Islet of Langerhans (tissue), 1 donor: ENCODE results near the gene NOS1.

Experiments
- FAIRE-seq: peaks from one replicate; lab custom pipeline; 2011; peaks lifted over from hg19 to GRCh38; lab: Jason Lieb, UNC

The NOS1 gene

DNA sequence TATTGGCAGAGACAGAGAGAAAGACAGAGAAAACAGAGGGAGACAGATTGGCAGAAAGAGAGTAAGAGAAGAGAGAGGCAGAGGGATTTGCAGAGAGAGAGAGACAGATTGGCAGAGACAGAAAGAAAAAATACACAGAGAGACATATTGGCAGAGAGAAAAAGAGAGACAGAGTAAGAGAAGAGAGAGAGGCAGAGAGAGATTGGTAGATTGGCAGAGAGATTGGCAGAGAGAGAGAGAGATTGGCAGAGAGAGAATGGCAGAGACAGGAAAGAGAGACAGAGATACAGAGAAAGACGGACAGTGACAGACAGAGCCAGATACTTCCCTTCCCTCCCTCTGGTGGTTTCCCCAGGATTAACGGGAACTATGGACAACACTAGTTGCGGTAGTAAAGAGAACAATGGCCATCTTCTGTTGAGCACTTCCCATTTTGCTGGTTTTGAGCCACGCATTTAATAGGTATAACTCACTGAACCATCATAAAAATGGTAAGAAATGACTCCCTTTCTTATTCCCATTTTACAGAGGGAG lies 2.6 kb upstream of the NOS1 start:
- FAIRE-seq = no peak

DNA sequence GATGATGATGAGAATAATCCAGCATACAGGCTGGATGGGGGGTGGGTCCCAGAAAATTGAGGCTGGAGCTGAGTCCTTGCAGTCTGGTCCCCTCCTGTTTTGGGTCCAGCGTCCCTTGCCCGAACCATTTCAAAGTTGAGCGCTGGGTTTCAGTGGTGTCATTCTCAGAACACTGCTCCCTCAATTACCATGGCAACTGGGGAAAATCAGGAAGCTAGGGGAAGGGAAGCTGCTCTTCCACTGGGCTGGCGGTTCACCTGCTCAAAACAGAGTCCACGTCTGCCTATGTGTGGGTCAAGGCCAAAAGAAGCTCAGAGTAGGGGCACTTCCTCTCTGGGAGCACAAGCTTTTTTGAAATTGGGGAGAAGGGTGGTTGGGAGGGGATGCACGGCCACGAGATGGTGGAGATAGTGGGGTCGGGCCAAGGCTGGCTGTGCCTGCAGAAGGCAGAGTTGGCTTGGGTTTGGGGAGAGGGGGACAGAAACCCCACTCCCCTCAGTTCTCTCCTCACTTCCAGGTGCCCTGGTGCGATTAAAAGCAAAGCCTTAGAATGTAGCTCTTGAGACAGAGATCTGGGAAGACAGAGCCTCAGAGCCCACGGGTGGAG lies 1.7 kb upstream of the NOS1 start:
- no peak for FAIRE-seq

DNA sequence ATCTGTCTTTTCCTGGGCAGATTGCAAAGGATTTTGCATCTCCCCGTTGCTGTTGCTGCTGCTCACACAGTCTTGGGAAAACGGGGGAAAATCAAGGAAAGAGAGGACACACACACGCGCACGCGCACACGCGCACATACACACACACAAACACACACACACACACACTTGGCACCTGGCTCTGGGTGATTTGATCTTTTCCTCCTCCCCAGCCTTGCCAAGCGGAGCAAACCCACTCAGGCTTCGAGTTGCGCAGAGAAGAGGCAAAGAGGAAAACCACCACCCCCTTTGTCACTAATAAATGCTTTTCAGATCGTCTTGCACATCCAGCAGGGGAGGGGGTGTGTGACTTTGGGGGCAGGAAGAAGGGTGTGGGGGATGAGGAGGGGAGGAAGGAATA lies 965 bp upstream of the NOS1 start:
- no peak for FAIRE-seq

DNA sequence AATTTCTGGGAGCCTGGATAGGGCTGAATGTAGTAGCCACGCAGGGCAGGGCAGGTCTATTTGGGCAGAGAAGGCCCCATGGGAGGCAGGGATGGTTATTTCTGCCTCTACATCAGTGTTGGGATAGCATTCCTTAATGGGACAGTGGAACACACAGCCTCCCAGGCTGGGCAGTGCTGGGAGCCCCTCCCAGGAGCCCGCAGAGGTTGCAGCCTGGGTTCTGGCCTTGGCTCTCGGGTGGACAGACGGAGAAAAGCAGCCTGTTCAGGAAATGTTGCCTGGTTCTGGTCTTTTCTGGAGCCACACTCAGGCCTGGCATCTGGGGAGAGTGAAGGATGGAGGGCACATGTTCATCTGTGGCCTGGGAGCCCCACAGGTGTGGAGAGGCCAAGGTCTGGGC lies 479 bp upstream of the NOS1 start:
- no peak for FAIRE-seq

DNA sequence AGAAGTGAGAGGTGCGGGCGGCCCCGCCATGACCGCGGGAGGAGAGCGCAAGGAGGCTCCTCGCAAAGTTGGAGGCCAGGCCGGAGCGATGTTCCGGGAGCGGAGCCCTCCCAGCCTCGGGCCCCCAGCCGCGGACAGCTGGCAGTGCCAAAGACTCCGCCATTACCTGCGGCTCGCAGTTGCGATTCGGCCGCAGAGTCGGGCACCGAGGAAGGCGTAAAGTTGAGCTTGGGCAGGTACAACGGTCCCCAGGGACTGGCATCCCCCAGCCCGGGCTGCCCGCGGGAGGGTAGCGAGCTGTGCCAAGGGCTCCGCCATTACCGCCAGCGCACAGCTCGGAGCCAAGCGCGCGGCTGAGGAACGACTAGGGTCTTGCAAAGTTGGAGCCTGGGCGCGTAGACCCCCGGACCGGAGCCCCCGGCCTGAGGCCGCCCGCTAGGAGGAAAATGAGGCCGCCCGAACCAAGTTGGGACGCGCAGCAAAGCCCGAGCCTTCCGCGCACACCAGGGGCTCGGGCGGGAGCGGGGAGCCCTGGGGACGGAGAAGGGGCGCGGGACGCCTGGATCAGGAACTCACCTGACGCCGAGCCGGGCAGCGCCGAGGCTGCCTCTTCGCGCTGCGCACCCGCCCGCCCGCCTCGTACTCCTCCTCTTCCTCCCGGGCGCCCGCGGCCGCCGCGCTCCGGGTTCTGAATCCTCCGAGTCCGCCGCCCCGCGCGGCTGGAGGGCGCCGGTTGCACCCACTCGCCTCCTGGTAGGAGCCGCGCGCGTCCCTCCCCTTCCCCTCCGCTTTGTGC lies 677 bp downstream of the NOS1 start:
- FAIRE-seq = no peak

DNA sequence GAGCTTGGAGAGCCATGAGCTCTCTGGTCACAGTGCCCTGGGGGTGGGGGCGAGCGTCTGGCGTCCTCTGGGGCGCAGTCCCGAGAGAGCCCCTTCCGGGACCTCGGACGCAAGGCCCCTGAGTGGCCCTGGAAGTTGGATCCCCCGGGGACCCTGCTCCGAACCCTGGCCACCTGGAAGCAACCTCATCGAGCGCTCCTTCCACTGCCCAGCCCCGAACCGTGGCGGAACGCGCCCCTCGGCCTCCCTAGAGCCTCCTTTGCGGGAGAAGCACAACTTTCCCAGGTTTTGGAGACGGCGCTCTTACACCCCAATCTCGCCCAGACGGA lies 1.2 kb downstream of the NOS1 start:
- FAIRE-seq = no peak

DNA sequence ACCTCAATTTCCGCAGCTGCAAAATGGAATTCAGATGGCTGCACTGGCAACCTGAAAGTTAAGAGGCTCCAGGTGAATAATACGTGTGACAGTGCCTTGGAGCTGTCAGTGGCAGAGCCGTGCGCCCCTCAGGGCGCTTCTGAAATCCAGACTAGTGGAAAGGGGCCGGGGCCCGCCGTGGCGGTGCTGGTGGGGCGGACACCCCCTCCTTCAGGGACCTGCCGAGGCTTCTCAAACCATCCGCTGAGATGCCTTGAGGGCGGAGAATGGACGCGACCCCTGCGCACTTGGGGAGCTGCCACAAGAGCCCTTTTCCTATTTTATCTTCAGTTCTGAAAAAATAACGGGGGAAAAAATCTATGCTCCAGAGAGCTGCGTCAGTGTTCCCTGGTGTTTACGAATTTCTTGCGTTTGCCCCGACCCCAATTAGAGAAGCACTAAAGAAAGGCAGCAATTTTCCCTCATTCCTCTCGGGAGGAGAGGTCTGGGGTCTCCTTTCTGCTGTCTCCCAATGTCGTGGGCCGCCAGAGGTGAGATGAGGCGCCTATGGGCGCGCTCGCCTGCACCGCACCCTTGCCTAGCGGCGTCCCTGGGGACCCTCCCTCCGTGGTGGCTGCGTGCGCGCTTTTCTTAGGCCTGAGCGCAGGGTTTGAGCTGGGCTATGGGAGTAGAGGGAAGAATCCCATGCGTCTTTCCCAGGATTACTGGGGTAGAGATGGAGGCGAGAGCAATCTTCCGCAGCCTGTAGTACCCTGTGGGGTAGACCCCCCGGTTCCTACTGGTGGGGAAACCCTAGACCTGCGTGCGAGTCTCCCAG lies 2.2 kb downstream of the NOS1 start:
- FAIRE-seq = no peak

DNA sequence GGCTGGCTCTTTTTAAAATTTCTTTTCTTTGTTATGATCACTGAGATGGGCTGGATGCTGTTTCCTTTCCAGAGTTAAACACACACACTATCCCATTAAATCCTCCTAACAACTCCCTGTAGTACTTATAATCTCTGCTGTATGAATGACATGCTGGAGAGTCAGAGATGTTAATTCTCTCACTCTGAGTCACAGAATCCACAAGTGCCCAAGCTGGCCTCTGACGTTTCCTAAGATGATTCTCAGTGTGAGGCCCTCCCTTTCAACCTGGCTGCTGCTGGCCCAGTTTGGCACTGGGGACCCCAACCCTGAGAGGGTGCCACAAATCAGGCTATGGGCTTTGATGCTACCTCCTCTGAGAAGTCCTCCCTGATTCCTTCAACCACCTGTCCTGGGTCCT lies 5.4 kb downstream of the NOS1 start:
- FAIRE-seq = no peak

DNA sequence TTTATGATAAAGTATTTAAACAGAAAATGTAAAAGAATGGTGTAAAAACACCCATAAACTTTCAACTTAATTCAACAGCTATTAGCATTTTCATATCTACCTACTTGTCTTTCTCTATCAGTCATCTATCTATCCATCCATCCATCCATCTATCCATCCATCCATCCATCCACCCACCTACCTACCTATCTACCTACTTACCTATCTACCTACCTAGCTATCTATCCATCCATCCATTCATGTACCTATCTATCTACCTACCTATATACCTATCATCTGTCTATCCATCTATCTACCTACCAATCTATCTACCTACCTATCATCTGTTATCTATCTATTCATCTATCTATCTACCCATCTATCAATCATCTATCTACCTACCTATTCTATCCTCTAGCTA lies 8.5 kb downstream of the NOS1 start:
- FAIRE-seq = no peak

DNA sequence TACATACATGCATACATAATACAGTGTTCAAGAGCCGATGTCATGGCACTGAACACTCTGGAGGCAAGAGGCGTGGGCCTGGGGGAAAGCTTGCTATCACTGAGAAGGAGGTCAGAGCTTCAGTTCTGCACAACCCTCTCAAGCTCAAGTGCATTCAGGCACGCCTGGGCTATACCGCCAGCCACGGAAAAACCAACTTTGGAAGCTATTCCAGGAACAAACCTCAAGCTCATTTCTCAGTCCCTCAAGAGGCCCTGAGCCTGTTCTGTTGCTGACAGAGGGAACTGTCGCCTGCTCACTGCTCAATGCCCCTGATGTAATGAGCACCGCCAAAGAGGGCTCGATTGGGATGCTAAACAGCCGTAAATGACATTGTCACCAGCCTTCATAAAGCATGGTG lies 9.2 kb downstream of the NOS1 start:
- FAIRE-seq = no peak

DNA sequence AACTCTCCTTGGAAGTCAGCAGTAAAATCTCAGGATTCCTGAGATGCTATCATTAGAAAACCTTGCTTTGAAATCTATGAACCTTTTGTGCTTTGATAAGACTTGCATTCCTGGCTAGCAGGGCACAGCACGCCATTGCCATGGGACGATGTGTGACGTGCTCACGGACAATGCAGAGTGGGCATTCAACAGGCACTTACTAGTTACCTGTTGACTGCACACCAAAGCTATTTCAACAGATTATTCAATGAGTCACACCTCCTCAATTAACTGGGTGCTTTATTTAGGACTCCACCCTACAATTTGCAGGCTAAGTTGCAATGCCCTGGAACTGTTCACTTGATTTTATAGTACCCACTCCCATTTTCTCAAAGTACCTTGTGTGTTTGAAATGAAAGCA lies 11.3 kb downstream of the NOS1 start:
- FAIRE-seq = no peak

DNA sequence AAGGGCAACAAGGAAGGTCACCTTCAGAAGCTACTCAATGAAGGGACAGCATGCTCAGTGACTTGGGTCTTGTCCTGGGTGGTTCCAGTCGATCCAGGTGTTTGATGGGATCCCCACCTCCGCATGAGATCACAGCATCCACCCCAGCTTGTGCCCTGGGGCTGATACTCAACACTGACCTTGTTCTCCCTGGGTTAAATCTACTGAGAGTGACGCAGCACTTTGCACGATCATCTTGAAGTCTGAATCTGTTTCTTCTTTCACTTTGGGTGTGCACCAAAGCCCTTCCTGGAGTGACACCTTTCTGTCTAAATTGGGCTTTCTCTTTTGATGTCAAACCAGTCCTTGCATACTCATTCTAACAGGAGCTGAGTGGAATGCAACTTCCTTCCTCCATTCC lies 13.8 kb downstream of the NOS1 start:
- no peak for FAIRE-seq

DNA sequence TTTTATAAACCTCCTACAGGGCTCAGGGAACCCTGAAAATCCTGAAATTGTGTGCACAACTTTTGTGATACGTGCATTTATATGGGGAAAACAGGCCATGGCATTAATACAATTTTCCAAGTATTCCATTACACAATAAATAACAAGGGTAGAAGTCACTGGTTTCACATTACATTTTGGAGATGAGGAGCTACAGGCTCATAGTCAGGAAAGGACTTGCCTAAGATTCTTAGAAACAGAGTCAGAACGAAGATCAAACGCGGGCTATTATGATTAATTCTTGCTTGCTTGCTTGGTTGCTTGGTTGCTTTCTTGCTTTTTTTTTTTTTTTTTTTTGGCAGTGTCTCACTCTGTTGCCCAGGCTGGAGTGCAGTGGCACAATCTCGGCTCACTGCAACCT lies 16.7 kb downstream of the NOS1 start:
- no peak for FAIRE-seq

DNA sequence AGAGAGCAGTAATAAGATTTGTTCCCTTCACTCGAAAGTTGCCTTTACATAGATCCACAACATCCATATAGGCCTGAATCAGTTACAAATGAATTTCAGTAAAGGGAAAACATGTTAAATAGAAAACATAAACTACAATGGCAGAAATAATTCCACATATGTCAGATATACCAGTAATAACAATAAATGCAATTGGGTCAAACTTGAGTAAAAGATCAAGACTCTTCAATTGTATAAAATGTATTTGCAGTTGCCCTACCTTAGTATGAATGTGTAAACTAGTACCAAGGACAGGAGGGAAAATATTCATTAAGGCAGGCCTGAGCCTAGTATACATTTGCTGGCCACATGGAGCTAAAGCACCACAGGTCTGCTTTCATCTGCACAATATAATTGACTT lies 17.6 kb downstream of the NOS1 start:
- FAIRE-seq = no peak

DNA sequence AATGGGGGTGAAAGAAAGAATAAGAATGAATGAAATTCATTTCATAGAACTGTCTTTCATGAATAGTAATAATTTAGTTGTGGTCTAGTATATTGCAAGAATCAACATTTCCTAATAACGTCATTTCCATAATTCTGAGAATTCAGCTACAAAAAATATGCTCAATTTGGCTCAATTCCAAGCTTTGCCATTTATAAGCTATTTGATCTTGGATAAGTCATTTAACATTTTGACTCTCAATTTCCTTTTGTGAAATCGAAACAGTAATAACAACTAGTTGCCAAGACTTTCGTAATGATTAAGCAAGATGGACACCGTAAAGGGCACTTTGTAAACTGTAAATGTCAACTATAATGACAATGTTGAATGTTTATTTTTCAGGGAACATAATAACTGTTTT lies 18.1 kb downstream of the NOS1 start:
- no peak for FAIRE-seq

DNA sequence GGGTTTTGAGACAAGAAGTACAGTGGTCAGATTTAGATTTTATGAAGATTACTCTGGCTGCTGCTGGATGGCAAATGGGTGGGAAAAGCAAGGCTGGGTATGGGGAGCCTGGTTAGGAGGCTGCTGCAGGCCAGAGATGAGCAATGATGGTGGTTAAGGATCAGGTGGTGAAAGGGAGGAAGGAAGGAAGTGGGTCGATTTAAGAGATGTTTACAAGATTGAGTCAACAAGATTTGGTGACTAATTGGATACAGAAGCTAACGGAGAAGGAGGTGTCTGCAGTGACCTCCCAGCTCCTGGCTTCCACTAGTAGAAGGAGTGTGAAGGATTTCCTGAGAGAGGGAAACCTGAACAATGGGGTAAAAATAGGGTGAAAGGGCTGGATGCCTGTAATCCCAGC lies 18.7 kb downstream of the NOS1 start:
- FAIRE-seq = no peak

DNA sequence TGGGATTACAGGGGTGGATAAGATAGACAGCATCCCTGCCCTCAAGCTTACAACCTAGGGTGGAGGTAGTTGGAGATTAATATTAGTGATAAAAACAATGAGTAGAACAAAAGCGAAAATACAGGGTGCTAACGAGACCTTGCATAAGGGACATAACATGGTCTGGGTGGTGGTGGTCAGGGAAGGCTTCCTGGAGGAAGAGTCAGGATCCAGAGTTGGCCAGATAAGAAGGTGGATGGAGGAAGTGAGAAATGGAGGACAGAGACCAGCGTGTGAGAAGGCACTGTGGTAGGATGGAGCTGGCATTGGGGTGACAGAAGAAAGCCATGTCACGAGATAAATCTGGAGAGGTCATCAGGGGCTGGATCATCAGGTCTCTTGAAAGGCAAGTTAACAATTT lies 19.2 kb downstream of the NOS1 start:
- FAIRE-seq = no peak

DNA sequence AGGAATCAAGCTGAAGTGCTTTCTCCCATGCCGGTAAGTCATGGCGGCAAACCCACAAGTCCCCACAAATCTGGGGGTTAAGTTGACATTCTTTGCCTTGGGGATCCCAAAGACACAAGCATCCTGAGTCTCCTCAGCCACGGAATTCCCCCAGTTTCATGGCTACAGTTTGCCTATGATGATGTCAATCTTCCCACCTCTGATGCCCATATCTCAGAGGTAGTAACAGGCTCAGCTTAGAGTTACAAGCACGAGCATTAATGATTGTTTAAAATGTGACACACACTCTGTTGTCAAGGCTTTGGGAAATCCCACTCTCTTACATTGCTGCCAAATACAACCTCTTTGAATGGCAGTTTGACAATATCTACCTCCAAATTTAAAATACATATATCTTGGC lies 22.3 kb downstream of the NOS1 start:
- no peak for FAIRE-seq

DNA sequence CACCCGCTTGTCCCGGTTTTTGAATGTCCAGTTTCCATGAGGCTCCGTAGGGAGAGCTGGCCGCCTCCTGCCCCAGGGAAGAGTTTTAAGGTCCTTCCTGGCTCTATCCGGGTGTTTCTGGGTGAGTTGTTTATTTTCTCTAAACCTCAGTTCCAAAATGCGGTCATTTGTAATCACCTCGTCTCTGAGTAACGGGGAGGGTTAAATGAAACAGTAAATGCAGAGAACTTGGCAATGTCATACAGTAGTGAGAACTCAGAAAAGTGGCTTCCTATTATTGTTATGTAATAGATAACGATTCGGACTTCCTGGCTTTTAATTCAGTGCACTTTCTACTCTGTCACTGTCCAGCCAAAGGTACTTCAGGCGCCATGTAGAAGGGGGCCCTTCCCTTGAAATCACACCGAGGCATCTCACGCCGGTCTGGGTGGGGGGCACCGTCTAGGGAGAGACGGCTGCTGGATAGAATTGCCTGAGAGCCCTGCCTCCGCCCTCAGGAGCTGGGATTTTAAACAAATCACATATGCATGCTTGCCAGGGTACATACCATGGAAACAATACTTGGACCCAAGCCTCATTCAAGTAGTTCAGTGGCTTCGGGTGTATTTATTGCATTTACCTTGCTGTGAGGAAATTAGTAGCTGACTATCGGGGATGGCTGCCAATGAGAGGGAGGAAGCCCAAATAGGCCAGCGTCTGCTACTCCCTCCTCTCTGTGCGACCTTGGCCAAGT lies 26.4 kb downstream of the NOS1 start:
- no peak for FAIRE-seq

DNA sequence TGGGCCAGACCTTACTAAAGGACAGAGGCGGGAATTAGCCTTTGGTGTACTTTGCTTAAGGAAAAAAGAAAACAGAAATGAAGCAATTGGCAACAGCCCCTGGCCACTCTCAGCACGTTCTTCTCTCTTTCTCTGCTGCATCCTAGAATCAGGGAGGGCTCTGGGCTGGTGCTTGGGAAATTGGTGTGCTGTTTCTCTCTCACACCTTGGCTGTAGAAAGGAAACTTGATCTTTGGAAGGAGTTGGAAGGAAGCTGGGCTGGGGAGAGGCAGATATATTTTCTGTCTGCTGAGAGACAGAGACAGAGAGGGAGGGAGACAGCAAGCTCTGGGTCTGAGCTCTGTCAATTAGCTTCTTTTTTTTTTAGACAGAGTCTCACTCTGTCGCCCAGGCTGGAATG lies 27.4 kb downstream of the NOS1 start:
- no peak for FAIRE-seq

DNA sequence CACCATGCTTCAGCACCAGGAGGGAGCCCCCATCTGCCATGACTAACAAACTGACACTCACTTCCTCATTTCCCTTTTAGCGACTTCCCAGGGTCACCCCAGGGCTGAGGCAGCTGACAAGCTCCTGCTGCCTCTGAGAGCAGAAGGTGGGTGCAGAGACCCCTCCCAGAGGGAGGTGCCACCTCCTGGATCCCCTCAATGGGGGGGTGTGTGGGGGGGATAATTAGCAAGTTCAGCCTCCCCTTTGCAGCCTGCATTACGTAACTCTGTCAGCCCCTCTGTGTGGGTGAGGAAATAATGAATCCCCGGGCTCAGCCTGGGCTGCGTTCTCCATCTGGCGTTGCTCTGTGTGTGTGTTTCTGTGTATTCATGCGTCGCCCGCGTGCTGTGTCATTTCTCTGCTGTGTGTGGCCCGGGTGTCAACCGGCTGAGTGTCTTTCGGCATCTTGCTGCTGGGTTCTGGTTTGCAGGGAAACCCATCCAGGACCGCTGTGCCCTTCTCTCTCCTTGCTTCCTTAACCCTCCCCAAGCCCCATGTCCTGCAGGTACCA lies 28.0 kb downstream of the NOS1 start:
- FAIRE-seq = no peak

DNA sequence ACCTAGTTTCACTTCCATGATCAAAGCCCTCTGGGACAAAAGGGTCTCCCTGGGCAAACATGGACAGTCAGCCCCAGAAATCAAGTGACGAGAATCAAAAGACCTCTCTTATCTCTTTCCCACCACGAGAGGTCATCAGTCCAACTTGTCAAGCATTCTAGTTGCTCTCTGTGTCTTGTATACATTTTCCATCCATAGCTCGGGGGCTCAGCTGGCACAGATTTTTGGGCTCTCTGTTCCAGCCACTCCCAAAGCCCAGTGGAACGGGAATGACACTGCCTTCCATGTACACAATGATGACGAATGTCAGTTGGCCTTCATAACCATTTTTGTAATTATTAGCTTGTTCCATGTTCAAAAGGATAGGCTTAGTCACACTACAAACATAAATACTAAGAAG lies 29.7 kb downstream of the NOS1 start:
- no peak for FAIRE-seq
